Measurements from ENCODE around the gene SNORC.

GRCh38 chr2:232925153-232925820, 55.2 kb downstream of the SNORC start:
- TF ChIP-seq CTCF (IDR thresholded peaks at IDR 0.05; ENCODE audit: insufficient read depth, low read depth, low read length) (no peak), EZH2 (IDR thresholded peaks at IDR 0.05; ENCODE audit: insufficient read depth, low read length) (no peak)
